ENCODE measurements around the gene HBEGF.

HBEGF gene

DNA sequence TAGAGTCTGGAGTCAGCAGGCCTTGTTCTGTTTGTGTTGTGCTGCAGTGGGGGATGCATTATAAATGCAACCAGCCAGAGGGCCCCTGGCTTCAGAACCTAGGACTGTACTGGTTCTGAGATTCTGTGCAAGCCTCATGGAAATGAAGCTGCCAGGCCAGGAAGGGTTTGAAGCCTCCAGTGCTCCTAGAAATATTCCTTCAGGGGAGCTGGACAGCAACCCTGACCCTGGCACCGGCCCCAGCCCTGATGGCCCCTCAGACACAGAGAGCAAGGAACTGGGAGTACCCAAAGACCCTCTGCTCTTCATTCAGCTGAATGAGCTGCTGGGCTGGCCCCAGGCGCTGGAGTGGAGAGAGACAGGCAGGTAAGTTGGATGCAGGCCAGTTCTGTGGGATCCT lies 13.7 kb upstream of the HBEGF start, which contains the start of gene SLC4A9:
Gene SLC4A9 (plus strand): TSS at position 94 of the 400 bp plus-strand sequence. CDS start 43 bp downstream, at position 137.
- H3K27ac ChIP-seq, result no peak within 1 kb of the TSS
- TF ChIP-seq, protein P1, sequence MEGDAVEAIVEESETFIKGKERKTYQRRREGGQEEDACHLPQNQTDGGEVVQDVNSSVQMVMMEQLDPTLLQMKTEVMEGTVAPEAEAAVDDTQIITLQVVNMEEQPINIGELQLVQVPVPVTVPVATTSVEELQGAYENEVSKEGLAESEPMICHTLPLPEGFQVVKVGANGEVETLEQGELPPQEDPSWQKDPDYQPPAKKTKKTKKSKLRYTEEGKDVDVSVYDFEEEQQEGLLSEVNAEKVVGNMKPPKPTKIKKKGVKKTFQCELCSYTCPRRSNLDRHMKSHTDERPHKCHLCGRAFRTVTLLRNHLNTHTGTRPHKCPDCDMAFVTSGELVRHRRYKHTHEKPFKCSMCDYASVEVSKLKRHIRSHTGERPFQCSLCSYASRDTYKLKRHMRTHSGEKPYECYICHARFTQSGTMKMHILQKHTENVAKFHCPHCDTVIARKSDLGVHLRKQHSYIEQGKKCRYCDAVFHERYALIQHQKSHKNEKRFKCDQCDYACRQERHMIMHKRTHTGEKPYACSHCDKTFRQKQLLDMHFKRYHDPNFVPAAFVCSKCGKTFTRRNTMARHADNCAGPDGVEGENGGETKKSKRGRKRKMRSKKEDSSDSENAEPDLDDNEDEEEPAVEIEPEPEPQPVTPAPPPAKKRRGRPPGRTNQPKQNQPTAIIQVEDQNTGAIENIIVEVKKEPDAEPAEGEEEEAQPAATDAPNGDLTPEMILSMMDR (conservative IDR thresholded peaks at IDR 0.05), result no peak

DNA sequence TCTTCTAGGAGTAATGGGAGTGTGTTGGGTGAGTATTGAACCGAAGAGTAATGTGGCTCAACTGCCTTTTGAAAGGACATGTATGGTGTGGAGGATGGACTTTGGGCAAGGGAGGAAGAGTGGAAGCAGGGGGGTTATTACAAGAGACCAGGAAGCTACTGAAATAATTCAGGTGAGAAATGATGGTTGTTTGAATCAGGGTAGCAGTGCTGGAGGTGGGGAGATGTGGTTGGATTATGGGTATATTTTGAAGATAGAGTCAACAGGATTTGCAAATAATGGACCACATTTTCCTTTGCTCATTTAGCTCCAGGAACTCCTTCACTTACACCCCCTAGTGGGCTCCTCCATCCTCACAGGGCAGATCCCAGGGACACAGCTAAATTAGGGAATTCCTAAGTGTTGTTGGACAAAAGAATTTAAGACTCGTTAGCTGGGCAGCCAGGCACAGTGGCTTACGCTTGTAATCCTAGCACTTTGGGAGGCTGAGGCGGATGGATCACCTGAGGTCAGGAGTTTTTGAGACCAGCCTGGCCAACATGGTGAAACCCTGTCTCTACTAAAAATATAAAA lies 12.4 kb upstream of the HBEGF start:
- TF ChIP-seq, protein P1 (conservative IDR thresholded peaks at IDR 0.05), result peak; percentile 58
- H3K27ac ChIP-seq, result no peak overlapping the region

GRCh38 chr5:140357726-140358093 lies 11.3 kb upstream of the HBEGF start:
- TF ChIP-seq, protein P1 (conservative IDR thresholded peaks at IDR 0.05), result peak; percentile 95
- H3K27ac ChIP-seq, result no peak overlapping the region

DNA sequence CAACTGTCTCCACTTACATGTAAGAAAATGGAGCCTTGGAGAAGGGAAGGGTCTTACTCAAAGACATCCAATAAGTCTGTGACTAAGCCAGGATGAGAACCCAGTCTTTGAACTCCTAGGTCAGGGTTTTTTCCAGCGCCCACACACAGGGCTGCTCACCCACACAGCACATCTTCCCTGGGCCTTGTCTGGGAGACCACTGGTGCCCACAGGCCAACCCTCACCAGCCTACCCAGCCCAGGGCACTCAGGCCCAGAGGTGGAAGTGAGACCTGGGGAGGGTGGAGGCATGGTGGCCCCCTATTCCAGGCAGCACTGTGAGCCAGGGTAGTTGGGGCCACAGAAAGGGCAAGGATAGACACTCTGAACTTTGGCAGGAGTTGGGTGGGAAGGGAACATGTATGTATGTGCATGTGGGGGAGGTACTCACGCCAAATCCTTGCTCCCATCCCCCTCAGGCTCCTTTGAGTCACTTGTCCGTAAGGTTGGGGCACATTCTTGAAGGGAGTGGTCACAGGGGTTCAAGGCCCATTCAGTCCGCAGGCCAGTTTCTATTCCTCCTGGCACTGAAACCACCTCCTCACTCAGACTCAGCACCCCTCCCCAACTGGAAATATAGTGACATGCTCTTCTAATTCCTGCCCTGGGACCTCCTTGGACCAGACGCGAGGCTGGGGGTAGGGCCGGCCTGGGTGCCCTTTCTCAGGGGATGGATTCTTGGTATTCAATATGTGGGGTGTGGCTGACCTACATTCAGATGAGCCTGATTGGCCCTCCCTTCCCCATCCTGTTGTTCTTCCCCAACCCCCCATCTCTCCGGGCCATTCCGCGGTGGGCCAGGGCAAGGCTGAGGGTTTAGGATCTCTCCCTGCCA lies 10.7 kb upstream of the HBEGF start:
- TF ChIP-seq, protein P1 (conservative IDR thresholded peaks at IDR 0.05), result no peak

GRCh38 chr5:140355546-140355945 lies 9.1 kb upstream of the HBEGF start:
- no peak overlapping the region for H3K27ac ChIP-seq
- TF ChIP-seq, protein P1 (conservative IDR thresholded peaks at IDR 0.05), result no peak

More for the DNA sequence above, 10.7 kb upstream of the HBEGF start:
- H3K27ac ChIP-seq, result no peak overlapping the region

DNA sequence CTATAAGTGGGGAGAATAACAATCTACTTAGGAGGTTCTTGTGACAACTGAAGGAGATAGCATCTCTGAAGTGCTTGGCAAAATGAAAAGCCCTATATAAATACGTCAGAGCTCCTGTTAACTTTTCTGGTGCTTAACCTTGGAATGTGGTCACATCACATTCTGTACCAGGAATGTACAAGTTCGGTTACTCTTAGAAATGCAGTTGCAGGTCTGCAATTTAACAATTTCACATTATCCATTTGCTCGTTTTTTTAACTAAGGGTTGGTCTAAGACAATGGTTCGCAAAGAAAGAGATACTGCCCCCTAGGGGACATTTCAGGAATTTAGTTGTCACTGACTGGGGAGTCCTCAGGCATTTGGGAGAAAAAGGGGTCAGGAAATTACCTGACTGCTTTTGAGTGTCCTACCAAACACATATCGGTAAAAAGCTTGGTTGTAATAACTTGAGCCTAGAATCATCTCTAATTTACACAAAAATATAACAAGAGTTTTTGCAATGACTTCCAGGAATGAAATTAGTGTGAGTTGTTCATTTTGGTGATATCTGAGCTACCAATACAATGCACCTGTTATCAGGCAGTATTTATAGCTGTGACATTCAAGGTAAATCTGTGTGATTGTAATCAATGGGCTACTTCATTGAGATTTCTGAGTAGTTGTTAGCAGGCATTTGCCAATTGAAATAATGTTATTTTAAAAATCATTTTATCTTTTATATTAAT lies 5.4 kb upstream of the HBEGF start:
- no peak overlapping the region for H3K27ac ChIP-seq
- TF ChIP-seq, protein P1 (conservative IDR thresholded peaks at IDR 0.05), result peak; percentile 87

GRCh38 chr5:140349244-140349643 lies 2.8 kb upstream of the HBEGF start:
- no peak overlapping the region for H3K27ac ChIP-seq
- TF ChIP-seq, protein P1 (conservative IDR thresholded peaks at IDR 0.05), result no peak

All from VCaP (cell line).